H1 (cell line): ENCODE measurements around the gene PREX1. TPM values are rescaled to one million over a fixed set of nuclear protein-coding genes. Genes with fewer than 3 reads are reported as not detected.

Source experiments
- CTBP2 ChIP-seq: IDR thresholded peaks from 2 replicates; pipeline ENCODE4 v1.7.0; 2011; ENCODE audit warnings: borderline replicate concordance, mild to moderate bottlenecking, moderate library complexity, mixed read lengths, low read length; ENCODE audit not compliant: insufficient read depth, insufficient read length
- EGR1 ChIP-seq: IDR thresholded peaks from 2 replicates; pipeline ENCODE4 v1.6.1; 2011; ENCODE audit warnings: low read depth, low read length, borderline replicate concordance
- EP300 ChIP-seq, 2 experiments: IDR thresholded peaks; 1 replicate in 1 of 2; 2 replicates in 1 of 2; pipeline ENCODE4 v1.6.1; 2011 to 2012; ENCODE audit warnings: low read depth in 2 of 2, low read length in 2 of 2, mild to moderate bottlenecking in 2 of 2, borderline replicate concordance in 1 of 2, inconsistent platforms in 1 of 2, moderate library complexity in 1 of 2
- HDAC6 ChIP-seq: IDR thresholded peaks from one replicate; pipeline ENCODE4 v1.7.1; 2012; ENCODE audit warnings: low read depth, mild to moderate bottlenecking, inconsistent platforms, low read length, moderate library complexity
- KDM1A ChIP-seq: fragments of 200-600, 300-600 bp; sonication (generic); IDR thresholded peaks from 2 replicates; pipeline ENCODE4 v1.7.1; 2016; ENCODE audit warnings: mild to moderate bottlenecking, low read length, borderline replicate concordance
- NANOG ChIP-seq: IDR thresholded peaks from 2 replicates; pipeline ENCODE4 v1.6.1; 2011; ENCODE audit warnings: low read length, low read depth, mild to moderate bottlenecking, inconsistent platforms; ENCODE audit not compliant: insufficient read depth, poor library complexity, severe bottlenecking
- RAD21 ChIP-seq, 2 experiments: IDR thresholded peaks in 1 of 2; conservative IDR thresholded peaks in 1 of 2; 2 replicates each; pipeline ENCODE4 v1.6.1; 2011; ENCODE audit warnings: low read depth in 2 of 2, low read length in 2 of 2, improper control_type of control experiment in 1 of 2, inconsistent platforms in 1 of 2, mild to moderate bottlenecking in 1 of 2, moderate library complexity in 1 of 2
- SIX5 ChIP-seq: IDR thresholded peaks from 2 replicates; pipeline ENCODE4 v1.6.1; 2011; ENCODE audit warnings: mild to moderate bottlenecking, low read depth, low read length
- TBP ChIP-seq: IDR thresholded peaks from 2 replicates; pipeline ENCODE4 v1.6.1; 2011; ENCODE audit warnings: low read depth, low read length, improper control_type of control experiment
- YY1 ChIP-seq: IDR thresholded peaks from 2 replicates; pipeline ENCODE4 v1.6.1; 2011; ENCODE audit warnings: low read depth, mild to moderate bottlenecking, low read length
- polyA plus RNA-seq, 7 experiments: library from polyadenylated mRNA; depleted of rRNA in 3 of 7; stranded (reverse) in 5 of 7; unstranded in 2 of 7; fragments of >200 nt in 5 of 7; fragments of 200-250 nt in 2 of 7; gene quantifications; 1 replicate in 5 of 7; 2 replicates in 1 of 7; 4 replicates in 1 of 7; pipeline versions ENCODE4 v1.2.1 to v1.2.3, GENCODE V29; 2011 to 2013; ENCODE audit warnings: missing spikeins in 2 of 7, mixed read lengths in 2 of 7
- total RNA-seq: library from RNA; stranded (reverse); fragmentation: NEBNext Ultra II Directional; extraction: Animal tissue kit (Norgen Biotek cat#: 25700); gene quantifications from 2 replicates; pipeline ENCODE4 v1.2.1, GENCODE V29; 2021
- TF ChIP-seq, protein P1 (sequence below): IDR thresholded peaks from 2 replicates; pipeline ENCODE4 v1.6.1; 2011; ENCODE audit warnings: low read length, improper control_type of control experiment
- TF ChIP-seq, protein P2 (sequence below), 3 experiments: IDR thresholded peaks; 1 replicate in 2 of 3; 2 replicates in 1 of 3; pipeline versions ENCODE4 v1.5.1 to v1.6.1; 2011; ENCODE audit warnings: low read length in 3 of 3, mild to moderate bottlenecking in 3 of 3, inconsistent platforms in 2 of 3, low read depth in 1 of 3, moderate library complexity in 1 of 3; ENCODE audit not compliant: insufficient read depth in 1 of 3; ENCODE audit errors: control extremely low read depth in 1 of 3

Gene PREX1
- total and polyA plus RNA-seq, 2 of the 8 experiments (the other 6 are each of a cell fraction or from before 2014, with no cell fraction given): 10.7 to 12.8 TPM

DNA sequence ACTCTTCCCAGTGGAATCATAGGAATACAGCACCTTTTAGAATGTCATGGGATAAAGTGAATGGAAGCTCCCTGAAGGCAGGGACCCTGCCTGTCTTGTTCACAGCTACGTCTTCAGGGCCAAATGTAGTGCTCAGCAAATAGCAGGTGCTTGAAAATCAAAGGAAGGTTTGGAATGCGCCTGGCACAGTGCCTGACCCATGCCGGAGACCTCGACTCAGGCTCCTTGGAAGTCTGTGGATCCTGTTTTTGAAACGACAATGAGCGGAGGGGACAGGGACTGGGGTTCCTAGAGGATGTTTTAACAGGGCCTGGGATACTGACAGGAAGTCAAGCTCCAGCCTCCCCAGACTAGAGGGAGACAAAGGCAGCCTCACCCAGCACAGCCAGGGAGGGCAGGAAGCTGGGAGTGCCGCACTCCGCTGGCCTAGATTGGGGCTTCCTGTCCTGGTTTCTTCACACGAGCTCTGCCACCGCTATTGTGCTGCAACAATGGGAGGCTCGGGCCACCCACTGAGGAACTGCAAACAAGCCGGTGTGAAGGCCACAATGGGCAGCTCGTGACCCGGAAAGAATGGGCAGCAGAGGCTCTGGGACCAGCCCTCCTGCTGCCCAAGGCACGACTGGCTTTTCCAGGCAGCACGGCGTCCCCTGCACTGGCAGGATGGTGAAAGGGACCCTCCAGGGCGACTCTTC lies 76.7 kb downstream of the PREX1 start (continued):
- TF ChIP-seq EP300 (IDR thresholded peaks at IDR 0.05; ENCODE audit: borderline replicate concordance in 1 of 2, low read depth in 2 of 2, low read length in 2 of 2) (peak in 1 of 2 experiments; percentile 73; a peak in 1 of 3 replicates), CTBP2 (peak; percentile 82), SIX5 (no peak), TBP (peak; percentile 46; the same call in 1 of the 2 replicates), EGR1 (peak; percentile 45; the same call in 1 of the 2 replicates), NANOG (peak; percentile 67), HDAC6 (no peak), KDM1A (peak; percentile 52; the same call in 1 of the 2 replicates), RAD21 (IDR thresholded peaks at IDR 0.05 in 1 of 2, conservative IDR thresholded peaks at IDR 0.05 in 1 of 2; ENCODE audit: low read depth in 2 of 2, low read length in 2 of 2) (no peak; a peak in 1 of 4 replicates), YY1 (peak; percentile 42; the same call in 1 of the 2 replicates)
- TF ChIP-seq, protein P1, sequence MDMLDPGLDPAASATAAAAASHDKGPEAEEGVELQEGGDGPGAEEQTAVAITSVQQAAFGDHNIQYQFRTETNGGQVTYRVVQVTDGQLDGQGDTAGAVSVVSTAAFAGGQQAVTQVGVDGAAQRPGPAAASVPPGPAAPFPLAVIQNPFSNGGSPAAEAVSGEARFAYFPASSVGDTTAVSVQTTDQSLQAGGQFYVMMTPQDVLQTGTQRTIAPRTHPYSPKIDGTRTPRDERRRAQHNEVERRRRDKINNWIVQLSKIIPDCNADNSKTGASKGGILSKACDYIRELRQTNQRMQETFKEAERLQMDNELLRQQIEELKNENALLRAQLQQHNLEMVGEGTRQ: peak; percentile 44
- TF ChIP-seq, protein P2, sequence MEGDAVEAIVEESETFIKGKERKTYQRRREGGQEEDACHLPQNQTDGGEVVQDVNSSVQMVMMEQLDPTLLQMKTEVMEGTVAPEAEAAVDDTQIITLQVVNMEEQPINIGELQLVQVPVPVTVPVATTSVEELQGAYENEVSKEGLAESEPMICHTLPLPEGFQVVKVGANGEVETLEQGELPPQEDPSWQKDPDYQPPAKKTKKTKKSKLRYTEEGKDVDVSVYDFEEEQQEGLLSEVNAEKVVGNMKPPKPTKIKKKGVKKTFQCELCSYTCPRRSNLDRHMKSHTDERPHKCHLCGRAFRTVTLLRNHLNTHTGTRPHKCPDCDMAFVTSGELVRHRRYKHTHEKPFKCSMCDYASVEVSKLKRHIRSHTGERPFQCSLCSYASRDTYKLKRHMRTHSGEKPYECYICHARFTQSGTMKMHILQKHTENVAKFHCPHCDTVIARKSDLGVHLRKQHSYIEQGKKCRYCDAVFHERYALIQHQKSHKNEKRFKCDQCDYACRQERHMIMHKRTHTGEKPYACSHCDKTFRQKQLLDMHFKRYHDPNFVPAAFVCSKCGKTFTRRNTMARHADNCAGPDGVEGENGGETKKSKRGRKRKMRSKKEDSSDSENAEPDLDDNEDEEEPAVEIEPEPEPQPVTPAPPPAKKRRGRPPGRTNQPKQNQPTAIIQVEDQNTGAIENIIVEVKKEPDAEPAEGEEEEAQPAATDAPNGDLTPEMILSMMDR (IDR thresholded peaks at IDR 0.05; ENCODE audit: control extremely low read depth in 1 of 3, insufficient read depth in 1 of 3, low read depth in 1 of 3, low read length in 3 of 3): no peak
- TF ChIP-seq, all 59 proteins: peak for 16
